HEK293 (cell line): Measurements from ENCODE around the gene LCN6.

Source experiments
- EGR2 ChIP-seq: fragments of 450-650 bp; formaldehyde crosslinking; IDR thresholded peaks from 2 replicates; pipeline ENCODE4 v1.5.1; 2016; ENCODE audit warnings: low read depth, missing biosample characterization, missing genetic modification characterization
- KLF8 ChIP-seq: fragments of 450-650 bp; formaldehyde crosslinking; IDR thresholded peaks from 2 replicates; pipeline ENCODE4 v1.5.1; 2016; ENCODE audit warnings: missing biosample characterization, missing genetic modification characterization
- MYNN ChIP-seq: fragments of 450-650 bp; formaldehyde crosslinking; IDR thresholded peaks from 2 replicates; pipeline ENCODE4 v1.5.1; 2016; ENCODE audit warnings: missing biosample characterization, missing genetic modification characterization, borderline replicate concordance
- OVOL3 ChIP-seq: fragments of 450-650 bp; formaldehyde crosslinking; IDR thresholded peaks from 2 replicates; pipeline ENCODE4 v1.5.1; 2016; ENCODE audit warnings: missing biosample characterization, missing genetic modification characterization
- SP3 ChIP-seq: fragments of 450-650 bp; formaldehyde crosslinking; IDR thresholded peaks from 2 replicates; pipeline ENCODE4 v1.5.1; 2016; ENCODE audit warnings: missing biosample characterization, missing genetic modification characterization
- ZBTB21 ChIP-seq: fragments of 450-650 bp; formaldehyde crosslinking; IDR thresholded peaks from 2 replicates; pipeline ENCODE4 v1.5.1; 2017; ENCODE audit warnings: missing biosample characterization, missing genetic modification characterization
- ZNF16 ChIP-seq: fragments of 450-650 bp; formaldehyde crosslinking; IDR thresholded peaks from 2 replicates; pipeline ENCODE4 v1.5.1; 2016; ENCODE audit warnings: low read depth, missing biosample characterization, missing genetic modification characterization
- ZNF211 ChIP-seq: fragments of 450-650 bp; formaldehyde crosslinking; IDR thresholded peaks from 2 replicates; pipeline ENCODE4 v1.5.1; 2016; ENCODE audit warnings: low read depth, missing biosample characterization, missing genetic modification characterization
- ZNF335 ChIP-seq: fragments of 450-650 bp; formaldehyde crosslinking; conservative IDR thresholded peaks from 2 replicates; pipeline ENCODE4 v1.5.1; 2016; ENCODE audit warnings: missing biosample characterization, missing genetic modification characterization
- ZNF549 ChIP-seq: fragments of 450-650 bp; IDR thresholded peaks from 2 replicates; pipeline ENCODE4 v1.5.1; 2018; ENCODE audit warnings: missing biosample characterization, missing genetic modification characterization, mild to moderate bottlenecking, inconsistent platforms, moderate library complexity
- ZNF561 ChIP-seq: fragments of 450-650 bp; IDR thresholded peaks from 2 replicates; pipeline ENCODE4 v1.5.1; 2018; ENCODE audit warnings: missing biosample characterization, missing genetic modification characterization, borderline replicate concordance
- ZNF623 ChIP-seq: fragments of 450-650 bp; formaldehyde crosslinking; IDR thresholded peaks from 2 replicates; pipeline ENCODE4 v1.5.1; 2016; ENCODE audit warnings: missing biosample characterization, missing genetic modification characterization
- ZNF626 ChIP-seq: fragments of 450-650 bp; sonication (Bioruptor Pico); formaldehyde crosslinking; IDR thresholded peaks from 2 replicates; pipeline ENCODE4 v1.5.1; 2018; ENCODE audit warnings: missing biosample characterization, missing genetic modification characterization, inconsistent platforms
- ZNF629 ChIP-seq: fragments of 450-650 bp; formaldehyde crosslinking; IDR thresholded peaks from 2 replicates; pipeline ENCODE4 v1.5.1; 2017; ENCODE audit warnings: missing biosample characterization, missing genetic modification characterization
- ZNF670 ChIP-seq: fragments of 450-650 bp; formaldehyde crosslinking; IDR thresholded peaks from 2 replicates; pipeline ENCODE4 v1.5.1; 2016; ENCODE audit warnings: missing biosample characterization, missing genetic modification characterization, low read depth
- ZNF768 ChIP-seq: fragments of 450-650 bp; formaldehyde crosslinking; IDR thresholded peaks from 2 replicates; pipeline ENCODE4 v1.5.1; 2018; ENCODE audit warnings: missing biosample characterization, mild to moderate bottlenecking, missing genetic modification characterization
- ZSCAN16 ChIP-seq: fragments of 450-650 bp; formaldehyde crosslinking; IDR thresholded peaks from 2 replicates; pipeline ENCODE4 v1.5.1; 2016; ENCODE audit warnings: missing biosample characterization, missing genetic modification characterization
- ZXDB ChIP-seq: fragments of 450-650 bp; formaldehyde crosslinking; IDR thresholded peaks from 2 replicates; pipeline ENCODE4 v1.5.1; 2016; ENCODE audit warnings: missing biosample characterization, missing genetic modification characterization
- TF ChIP-seq, protein P1 (sequence below): fragments of 450-650 bp; formaldehyde crosslinking; IDR thresholded peaks from 2 replicates; pipeline ENCODE4 v1.5.1; 2016; ENCODE audit warnings: missing biosample characterization, missing genetic modification characterization
- TF ChIP-seq, protein P2 (sequence below): fragments of 450-650 bp; formaldehyde crosslinking; IDR thresholded peaks from 2 replicates; pipeline ENCODE4 v1.5.1; 2016; ENCODE audit warnings: missing biosample characterization, missing genetic modification characterization
- TF ChIP-seq, protein P3 (sequence below): fragments of 450-650 bp; formaldehyde crosslinking; IDR thresholded peaks from 2 replicates; pipeline ENCODE4 v1.5.1; 2016; ENCODE audit warnings: missing biosample characterization, missing genetic modification characterization
- TF ChIP-seq, protein P4 (sequence below): fragments of 450-650 bp; formaldehyde crosslinking; IDR thresholded peaks from 2 replicates; pipeline ENCODE4 v1.5.1; 2016; ENCODE audit warnings: missing biosample characterization, missing genetic modification characterization, borderline replicate concordance
- TF ChIP-seq, protein P5 (sequence below): fragments of 450-650 bp; formaldehyde crosslinking; IDR thresholded peaks from 2 replicates; pipeline ENCODE4 v1.5.1; 2016; ENCODE audit warnings: missing biosample characterization, missing genetic modification characterization
- TF ChIP-seq, protein P6 (sequence below): fragments of 450-650 bp; formaldehyde crosslinking; IDR thresholded peaks from 2 replicates; pipeline ENCODE4 v1.5.1; 2016; ENCODE audit warnings: missing biosample characterization, missing genetic modification characterization, low read depth

The LCN6 gene

DNA sequence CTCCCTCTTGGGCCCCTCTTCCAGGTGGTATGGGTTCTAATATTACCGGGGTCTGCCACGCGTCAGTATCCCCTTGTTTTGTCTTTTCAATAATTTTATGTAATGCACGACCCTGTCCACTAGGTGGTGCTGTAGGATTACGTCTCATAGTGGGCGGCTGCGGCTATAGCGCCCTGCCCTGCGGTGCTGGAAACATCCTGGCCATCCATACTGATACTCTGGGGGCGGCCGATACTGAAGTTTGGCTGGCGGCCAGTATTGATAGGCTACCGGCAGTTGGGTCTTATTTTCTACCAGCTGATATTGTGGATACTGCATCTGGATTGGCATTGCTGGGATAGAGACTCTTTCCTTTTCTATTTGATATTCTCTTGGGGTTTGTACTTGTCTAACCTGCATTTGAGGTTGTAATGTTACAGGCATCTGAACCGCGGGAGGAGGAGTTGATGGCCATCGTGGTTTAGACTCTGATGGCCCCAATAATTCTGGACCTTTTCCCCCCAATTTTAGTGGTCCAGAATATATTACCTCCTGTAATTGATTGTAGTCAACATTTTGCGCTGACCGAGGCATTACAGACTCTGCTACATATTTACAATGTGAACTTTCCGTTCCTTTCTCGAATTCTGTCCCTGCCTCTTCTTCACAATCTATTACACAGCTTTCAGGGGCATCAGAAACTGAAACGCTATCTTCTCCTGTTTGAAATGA, 39.5 kb upstream of the LCN6 start (continued):
- TF ChIP-seq OVOL3 (tag by site-specific recombination) (no peak), ZBTB21 (tag by site-specific recombination) (no peak), ZNF561 (tag by site-specific recombination) (peak; percentile 56; the same call in 1 of the 2 replicates), ZNF626 (tag by site-specific recombination) (no peak), ZNF335 (peak; percentile 45), ZSCAN16 (no peak), ZNF768 (tag by site-specific recombination) (no peak), ZNF16 (no peak), ZNF670 (tag by site-specific recombination) (no peak), KLF8 (tag by site-specific recombination) (peak; percentile 71; the same call in 1 of the 2 replicates), ZNF549 (tag by site-specific recombination) (no peak), ZNF623 (no peak), ZNF211 (tag by site-specific recombination) (no peak), ZXDB (tag by site-specific recombination) (peak; percentile 40; the same call in 1 of the 2 replicates), MYNN (tag by site-specific recombination) (no peak), ZNF629 (tag by site-specific recombination) (0 out of 2 replicates have a peak, but pooled peaks have one; percentile 43), SP3 (tag by site-specific recombination) (0 out of 2 replicates have a peak, but pooled peaks have one; percentile 24), EGR2 (peak; percentile 50; the same call in 1 of the 2 replicates)
- TF ChIP-seq, protein P1, sequence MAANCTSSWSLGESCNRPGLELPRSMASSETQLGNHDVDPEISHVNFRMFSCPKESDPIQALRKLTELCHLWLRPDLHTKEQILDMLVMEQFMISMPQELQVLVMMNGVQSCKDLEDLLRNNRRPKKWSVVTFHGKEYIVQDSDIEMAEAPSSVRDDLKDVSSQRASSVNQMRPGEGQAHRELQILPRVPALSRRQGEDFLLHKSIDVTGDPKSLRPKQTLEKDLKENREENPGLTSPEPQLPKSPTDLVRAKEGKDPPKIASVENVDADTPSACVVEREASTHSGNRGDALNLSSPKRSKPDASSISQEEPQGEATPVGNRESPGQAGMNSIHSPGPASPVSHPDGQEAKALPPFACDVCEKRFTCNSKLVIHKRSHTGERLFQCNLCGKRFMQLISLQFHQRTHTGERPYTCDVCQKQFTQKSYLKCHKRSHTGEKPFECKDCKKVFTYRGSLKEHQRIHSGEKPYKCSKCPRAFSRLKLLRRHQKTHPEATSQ (tag by site-specific recombination): no peak
- TF ChIP-seq, protein P2, sequence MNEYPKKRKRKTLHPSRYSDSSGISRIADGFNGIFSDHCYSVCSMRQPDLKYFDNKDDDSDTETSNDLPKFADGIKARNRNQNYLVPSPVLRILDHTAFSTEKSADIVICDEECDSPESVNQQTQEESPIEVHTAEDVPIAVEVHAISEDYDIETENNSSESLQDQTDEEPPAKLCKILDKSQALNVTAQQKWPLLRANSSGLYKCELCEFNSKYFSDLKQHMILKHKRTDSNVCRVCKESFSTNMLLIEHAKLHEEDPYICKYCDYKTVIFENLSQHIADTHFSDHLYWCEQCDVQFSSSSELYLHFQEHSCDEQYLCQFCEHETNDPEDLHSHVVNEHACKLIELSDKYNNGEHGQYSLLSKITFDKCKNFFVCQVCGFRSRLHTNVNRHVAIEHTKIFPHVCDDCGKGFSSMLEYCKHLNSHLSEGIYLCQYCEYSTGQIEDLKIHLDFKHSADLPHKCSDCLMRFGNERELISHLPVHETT (tag by site-specific recombination): no peak
- TF ChIP-seq, protein P3, sequence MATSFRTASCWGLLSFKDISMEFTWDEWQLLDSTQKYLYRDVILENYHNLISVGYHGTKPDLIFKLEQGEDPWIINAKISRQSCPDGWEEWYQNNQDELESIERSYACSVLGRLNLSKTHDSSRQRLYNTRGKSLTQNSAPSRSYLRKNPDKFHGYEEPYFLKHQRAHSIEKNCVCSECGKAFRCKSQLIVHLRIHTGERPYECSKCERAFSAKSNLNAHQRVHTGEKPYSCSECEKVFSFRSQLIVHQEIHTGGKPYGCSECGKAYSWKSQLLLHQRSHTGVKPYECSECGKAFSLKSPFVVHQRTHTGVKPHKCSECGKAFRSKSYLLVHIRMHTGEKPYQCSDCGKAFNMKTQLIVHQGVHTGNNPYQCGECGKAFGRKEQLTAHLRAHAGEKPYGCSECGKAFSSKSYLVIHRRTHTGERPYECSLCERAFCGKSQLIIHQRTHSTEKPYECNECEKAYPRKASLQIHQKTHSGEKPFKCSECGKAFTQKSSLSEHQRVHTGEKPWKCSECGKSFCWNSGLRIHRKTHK: no peak
- TF ChIP-seq, protein P4, sequence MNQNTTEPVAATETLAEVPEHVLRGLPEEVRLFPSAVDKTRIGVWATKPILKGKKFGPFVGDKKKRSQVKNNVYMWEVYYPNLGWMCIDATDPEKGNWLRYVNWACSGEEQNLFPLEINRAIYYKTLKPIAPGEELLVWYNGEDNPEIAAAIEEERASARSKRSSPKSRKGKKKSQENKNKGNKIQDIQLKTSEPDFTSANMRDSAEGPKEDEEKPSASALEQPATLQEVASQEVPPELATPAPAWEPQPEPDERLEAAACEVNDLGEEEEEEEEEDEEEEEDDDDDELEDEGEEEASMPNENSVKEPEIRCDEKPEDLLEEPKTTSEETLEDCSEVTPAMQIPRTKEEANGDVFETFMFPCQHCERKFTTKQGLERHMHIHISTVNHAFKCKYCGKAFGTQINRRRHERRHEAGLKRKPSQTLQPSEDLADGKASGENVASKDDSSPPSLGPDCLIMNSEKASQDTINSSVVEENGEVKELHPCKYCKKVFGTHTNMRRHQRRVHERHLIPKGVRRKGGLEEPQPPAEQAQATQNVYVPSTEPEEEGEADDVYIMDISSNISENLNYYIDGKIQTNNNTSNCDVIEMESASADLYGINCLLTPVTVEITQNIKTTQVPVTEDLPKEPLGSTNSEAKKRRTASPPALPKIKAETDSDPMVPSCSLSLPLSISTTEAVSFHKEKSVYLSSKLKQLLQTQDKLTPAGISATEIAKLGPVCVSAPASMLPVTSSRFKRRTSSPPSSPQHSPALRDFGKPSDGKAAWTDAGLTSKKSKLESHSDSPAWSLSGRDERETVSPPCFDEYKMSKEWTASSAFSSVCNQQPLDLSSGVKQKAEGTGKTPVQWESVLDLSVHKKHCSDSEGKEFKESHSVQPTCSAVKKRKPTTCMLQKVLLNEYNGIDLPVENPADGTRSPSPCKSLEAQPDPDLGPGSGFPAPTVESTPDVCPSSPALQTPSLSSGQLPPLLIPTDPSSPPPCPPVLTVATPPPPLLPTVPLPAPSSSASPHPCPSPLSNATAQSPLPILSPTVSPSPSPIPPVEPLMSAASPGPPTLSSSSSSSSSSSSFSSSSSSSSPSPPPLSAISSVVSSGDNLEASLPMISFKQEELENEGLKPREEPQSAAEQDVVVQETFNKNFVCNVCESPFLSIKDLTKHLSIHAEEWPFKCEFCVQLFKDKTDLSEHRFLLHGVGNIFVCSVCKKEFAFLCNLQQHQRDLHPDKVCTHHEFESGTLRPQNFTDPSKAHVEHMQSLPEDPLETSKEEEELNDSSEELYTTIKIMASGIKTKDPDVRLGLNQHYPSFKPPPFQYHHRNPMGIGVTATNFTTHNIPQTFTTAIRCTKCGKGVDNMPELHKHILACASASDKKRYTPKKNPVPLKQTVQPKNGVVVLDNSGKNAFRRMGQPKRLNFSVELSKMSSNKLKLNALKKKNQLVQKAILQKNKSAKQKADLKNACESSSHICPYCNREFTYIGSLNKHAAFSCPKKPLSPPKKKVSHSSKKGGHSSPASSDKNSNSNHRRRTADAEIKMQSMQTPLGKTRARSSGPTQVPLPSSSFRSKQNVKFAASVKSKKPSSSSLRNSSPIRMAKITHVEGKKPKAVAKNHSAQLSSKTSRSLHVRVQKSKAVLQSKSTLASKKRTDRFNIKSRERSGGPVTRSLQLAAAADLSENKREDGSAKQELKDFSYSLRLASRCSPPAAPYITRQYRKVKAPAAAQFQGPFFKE (tag by site-specific recombination): no peak
- TF ChIP-seq, protein P5, sequence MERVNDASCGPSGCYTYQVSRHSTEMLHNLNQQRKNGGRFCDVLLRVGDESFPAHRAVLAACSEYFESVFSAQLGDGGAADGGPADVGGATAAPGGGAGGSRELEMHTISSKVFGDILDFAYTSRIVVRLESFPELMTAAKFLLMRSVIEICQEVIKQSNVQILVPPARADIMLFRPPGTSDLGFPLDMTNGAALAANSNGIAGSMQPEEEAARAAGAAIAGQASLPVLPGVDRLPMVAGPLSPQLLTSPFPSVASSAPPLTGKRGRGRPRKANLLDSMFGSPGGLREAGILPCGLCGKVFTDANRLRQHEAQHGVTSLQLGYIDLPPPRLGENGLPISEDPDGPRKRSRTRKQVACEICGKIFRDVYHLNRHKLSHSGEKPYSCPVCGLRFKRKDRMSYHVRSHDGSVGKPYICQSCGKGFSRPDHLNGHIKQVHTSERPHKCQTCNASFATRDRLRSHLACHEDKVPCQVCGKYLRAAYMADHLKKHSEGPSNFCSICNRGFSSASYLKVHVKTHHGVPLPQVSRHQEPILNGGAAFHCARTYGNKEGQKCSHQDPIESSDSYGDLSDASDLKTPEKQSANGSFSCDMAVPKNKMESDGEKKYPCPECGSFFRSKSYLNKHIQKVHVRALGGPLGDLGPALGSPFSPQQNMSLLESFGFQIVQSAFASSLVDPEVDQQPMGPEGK (tag by site-specific recombination): 0 out of 2 replicates have a peak, but pooled peaks have one; percentile 43
- TF ChIP-seq, protein P6, sequence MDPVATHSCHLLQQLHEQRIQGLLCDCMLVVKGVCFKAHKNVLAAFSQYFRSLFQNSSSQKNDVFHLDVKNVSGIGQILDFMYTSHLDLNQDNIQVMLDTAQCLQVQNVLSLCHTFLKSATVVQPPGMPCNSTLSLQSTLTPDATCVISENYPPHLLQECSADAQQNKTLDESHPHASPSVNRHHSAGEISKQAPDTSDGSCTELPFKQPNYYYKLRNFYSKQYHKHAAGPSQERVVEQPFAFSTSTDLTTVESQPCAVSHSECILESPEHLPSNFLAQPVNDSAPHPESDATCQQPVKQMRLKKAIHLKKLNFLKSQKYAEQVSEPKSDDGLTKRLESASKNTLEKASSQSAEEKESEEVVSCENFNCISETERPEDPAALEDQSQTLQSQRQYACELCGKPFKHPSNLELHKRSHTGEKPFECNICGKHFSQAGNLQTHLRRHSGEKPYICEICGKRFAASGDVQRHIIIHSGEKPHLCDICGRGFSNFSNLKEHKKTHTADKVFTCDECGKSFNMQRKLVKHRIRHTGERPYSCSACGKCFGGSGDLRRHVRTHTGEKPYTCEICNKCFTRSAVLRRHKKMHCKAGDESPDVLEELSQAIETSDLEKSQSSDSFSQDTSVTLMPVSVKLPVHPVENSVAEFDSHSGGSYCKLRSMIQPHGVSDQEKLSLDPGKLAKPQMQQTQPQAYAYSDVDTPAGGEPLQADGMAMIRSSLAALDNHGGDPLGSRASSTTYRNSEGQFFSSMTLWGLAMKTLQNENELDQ: no peak
